Myocyte (in vitro differentiated cells): ENCODE data around the gene PDLIM1. TPM values are rescaled to one million over a fixed set of nuclear protein-coding genes. Genes with fewer than 3 reads are reported as not detected.

Experiments
- DNase-seq: peaks from one replicate; pipeline ENCODE4 v3.0.0-alpha.2; 2012; ENCODE audit warnings: low read depth
- total RNA-seq: library from RNA; depleted of rRNA; stranded (reverse); fragments of >200 nt; gene quantifications from 2 replicates; pipeline ENCODE4 v1.2.3, GENCODE V29; 2014

The PDLIM1 gene
- total RNA-seq, 1 donor from 2014 or later: 3.9 TPM

- peak; percentile 28 for DNase-seq
Observed at GRCh38 chr10:95289003-95289920, 1.5 kb downstream of the PDLIM1 start.

DNA sequence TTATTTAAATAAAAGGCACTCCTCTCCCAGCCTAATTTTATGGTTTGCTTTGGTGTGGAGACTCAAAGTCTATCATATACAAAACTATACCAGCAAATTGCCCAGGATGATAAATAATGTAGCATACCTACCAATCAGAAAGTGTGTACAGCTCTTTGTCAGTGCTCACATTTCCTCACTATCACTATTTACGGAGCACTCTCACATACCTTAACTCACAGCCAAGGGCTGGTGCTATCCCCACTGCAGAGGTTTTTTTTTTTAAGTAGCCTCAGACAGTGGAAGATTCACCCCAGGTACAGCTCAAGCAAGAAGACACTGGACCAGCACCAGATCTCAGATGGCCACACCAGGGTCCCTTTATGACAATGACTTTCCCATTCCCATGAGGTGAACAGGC, 2.5 kb downstream of the PDLIM1 start:
- DNase-seq: no peak

GRCh38 chr10:95287281-95287680, 3.5 kb downstream of the PDLIM1 start:
- DNase-seq: no peak

DNA sequence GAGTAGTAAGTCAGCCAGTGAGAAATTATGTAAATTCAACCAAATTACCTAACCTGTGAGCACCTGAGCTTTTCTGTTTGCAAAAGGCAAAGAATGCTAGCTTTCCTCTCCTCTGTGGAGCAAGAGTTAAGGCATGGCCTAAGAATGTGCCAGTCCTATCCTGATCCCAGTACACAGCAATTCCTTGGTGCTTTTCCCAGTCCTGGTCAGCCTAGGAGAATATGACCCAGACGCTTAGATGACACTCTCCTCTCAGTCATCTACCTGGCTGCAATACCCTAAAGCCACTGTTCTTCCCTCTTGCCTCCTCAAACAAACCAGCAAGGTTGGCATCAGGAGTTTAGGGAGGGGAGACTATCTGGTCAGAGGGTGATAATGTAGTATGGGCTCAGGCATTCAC, 4.1 kb downstream of the PDLIM1 start:
- no peak for DNase-seq

DNA sequence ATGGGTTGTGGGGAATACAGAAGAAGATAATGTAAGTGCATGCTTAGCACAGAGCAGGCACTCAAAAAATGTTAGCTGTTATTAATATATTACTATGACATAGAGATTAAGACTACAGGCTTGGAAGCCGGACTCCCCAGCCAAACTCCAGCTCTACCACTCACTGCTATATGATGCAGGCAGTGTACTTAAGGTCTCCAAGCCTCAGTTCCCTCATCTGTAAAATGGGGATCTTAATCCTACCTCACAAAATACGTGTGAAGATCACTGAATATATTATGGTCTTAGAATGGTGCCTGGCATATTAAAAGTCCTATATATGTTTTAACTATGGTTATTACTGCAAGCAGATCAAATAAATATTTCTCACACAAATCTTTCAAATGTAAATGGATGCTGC, 5.2 kb downstream of the PDLIM1 start:
- no peak for DNase-seq

GRCh38 chr10:95284807-95285206, 6.0 kb downstream of the PDLIM1 start:
- no peak for DNase-seq

DNA sequence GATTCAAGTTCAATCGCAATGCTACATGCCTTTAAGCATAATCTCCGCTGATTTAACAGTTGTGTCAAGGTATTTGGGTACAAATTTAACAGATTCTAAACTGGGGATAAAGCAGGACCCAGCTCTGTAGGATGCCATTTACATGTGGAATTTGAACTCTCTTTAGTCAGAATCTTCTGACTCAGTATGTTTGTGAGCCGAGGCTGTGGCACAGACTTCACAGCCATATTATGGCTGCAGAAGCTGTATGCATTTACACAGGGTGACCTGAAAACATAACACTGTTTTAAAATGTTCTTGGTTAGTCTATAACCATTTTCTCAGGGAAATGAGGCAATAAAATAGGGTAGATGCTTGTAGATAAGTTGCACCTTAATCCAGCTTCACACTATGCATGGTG, 8.7 kb downstream of the PDLIM1 start:
- DNase-seq: no peak

GRCh38 chr10:95281206-95281605, 9.6 kb downstream of the PDLIM1 start:
- no peak for DNase-seq

DNA sequence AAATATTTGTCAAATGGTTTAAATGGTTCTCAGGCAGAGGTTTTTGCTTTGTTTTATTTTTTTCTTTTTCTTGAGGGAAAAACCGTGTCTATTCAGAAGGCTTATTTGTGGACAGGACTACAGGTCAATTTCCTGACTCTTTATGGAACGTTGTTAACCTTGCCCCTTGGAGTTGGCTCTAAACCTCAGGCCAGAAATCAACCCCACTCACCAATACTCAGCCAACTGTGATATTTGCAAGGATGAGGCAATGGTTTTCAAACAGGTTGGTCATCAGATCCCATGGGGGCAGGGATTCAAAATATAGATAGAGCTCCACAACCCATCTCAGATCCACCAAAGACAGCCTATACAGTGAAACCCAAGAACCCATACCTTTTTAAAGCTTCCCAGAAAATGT, 10.2 kb downstream of the PDLIM1 start:
- no peak for DNase-seq

- DNase-seq: peak; percentile 7
Observed at GRCh38 chr10:95279042-95279820, 11.6 kb downstream of the PDLIM1 start.

DNA sequence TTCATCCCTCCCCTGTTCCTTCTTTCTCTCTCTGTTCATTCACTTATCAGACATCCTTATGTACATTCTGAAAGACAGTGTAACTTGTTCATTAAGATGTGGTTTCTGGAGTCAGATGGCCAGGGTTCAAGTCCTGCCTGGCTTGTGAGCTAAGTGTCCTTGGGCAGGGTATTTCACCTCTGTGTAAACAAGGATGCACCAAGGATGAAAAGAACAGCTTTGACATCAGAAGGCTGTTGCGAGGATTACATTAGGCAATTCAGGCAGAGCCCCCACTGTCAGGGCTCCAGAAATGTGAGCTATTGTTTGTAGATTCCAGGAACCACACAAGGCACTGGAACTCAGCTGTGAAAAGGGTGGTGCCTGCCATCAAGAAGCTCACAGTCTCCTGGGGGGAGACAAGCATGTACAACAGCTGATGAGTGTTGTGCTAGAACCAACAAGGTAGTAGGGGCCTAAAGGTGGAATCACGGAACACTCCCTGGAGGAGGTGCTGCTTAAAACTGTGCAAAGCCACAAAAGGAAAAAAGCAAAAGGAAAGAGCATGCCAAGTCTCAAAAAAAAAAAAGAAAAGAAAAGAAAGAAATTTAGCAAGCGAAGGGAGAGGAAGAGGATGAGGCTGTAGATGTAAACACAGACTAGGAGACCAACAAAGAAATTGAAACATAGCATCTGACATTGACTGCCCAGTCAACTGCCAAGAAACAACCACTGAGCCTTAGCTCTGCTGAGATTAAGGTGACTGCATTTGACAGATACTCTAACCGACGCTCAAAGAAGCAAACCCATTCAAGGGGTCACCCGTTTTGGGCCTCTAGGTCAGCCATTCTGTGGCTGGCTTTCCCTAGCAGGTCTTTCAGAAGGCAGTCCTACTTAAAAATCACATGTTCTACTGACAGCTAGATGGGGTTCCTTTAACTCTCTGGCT, 12.5 kb downstream of the PDLIM1 start:
- peak; percentile 39 for DNase-seq

- no peak for DNase-seq
Observed at GRCh38 chr10:95277614-95278013, 13.2 kb downstream of the PDLIM1 start.

- peak; percentile 20 for DNase-seq
Observed at GRCh38 chr10:95277201-95277570, 13.6 kb downstream of the PDLIM1 start.

GRCh38 chr10:95276367-95277200, 14.2 kb downstream of the PDLIM1 start:
- DNase-seq: peak; percentile 40

GRCh38 chr10:95275726-95276366, 15.0 kb downstream of the PDLIM1 start:
- peak; percentile 69 for DNase-seq

DNA sequence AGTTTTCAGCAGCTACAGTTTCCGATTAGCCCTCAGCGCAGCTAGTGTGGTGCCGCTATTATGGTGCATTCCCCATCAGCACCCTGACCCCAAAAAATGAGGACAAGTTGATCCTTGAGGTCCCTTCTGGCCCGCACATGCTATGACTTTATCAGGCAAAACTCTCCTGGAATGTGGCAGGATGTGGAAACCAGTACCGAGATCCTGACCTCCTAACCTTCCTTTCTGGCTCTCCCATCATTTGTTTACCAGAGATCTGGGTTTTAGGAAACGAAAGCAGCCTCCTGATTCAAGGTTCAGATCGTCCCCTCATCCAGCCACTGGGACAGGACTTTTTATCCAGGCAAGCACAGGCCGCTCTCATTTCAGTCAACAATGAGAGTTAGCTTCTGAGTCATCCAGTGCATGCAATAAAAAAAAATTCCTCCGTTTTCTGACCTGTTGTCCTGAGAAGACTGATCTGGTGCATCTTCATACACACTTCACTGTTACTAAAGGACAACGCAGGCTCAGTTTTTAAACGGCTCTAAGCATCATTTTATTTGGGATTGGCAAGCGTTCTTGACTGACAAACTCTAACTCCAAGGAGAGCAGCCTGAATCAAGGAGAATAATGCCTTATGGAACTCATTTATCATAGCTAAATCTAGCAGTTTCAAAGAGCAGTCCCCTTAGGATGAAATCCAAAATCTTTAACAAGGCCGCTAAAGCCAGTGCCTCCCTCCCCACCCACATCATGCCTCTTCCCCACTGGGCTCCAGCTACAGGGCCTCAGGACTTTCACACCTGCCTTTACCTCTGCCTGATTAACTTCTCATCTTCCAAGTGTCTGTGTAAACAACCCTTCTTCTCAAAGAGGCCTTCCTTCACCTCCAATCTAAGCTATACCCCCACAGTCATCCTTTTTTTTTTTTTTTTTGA, 17.1 kb downstream of the PDLIM1 start:
- peak; percentile 62 for DNase-seq

GRCh38 chr10:95268438-95268837, 22.4 kb downstream of the PDLIM1 start:
- DNase-seq: no peak

DNA sequence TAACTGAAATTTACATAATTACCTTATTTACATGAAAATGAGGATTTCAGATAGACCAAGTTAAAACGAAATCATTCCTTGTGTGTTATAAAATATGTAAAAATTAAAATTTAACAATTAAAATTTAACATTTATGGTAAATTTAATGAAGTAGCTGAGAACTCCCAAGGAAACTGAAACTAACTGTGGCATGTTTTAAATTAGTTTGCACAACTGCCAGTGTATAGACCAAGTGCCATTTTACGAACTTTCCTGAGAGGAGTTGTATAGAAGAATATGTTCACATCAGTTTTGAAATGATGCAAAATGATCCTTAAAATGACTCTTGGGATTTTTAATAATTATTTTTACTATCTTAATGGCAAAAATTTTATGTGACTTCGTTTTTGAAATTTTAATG, 23.6 kb downstream of the PDLIM1 start:
- DNase-seq: no peak

GRCh38 chr10:95266674-95267095, 24.1 kb downstream of the PDLIM1 start:
- peak; percentile 50 for DNase-seq
